Measurements from ENCODE around the gene RAPGEF6.
A peak's percentile ranks its signal among the peaks of the same experiment; 100 is the strongest.
"Not testable (repeated sequence)": the region's sequence is repeated elsewhere in the genome, so short reads cannot be mapped to it uniquely, and the experiment has no call there.

Gene RAPGEF6

DNA sequence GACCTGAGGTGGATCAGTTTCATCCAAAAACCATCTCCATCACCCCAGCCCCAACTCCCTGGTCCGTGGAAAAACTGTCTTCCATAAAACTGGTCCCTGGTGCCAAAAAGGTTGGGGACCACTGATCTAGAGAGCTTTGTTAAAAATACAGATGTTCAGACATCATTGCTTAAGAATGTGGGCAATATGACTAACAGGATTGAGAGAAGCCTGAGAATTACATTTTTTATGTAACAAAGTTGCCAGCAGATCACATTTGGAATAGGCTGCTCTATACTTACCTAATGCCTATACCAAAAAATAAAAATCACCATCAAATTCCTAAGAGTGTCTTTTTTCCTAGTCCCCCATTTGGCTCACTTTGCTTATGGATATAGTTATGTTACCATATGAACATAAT, 143.3 kb downstream of the RAPGEF6 start:
- no peak overlapping the region for H3K4me3 ChIP-seq (ENCODE audit: low read length)
- H3K4me1 ChIP-seq (ENCODE audit: control insufficient read depth, insufficient read depth, low read length): peaks cover 27% of the 10 kb centered on the region
- H3K27me3 ChIP-seq (replicated peaks; ENCODE audit: control insufficient read depth, insufficient read depth, low read length): no peaks in the 10 kb centered on the region
- no peaks in the 10 kb centered on the region for H3K9me3 ChIP-seq (ENCODE audit: control insufficient read depth, low read length)
- H3K9ac ChIP-seq (ENCODE audit: low read length): no peak overlapping the region
- peaks cover 20% of the 10 kb centered on the region for H3K36me3 ChIP-seq (ENCODE audit: control insufficient read depth, insufficient read depth, low read length, severe bottlenecking)
- DNase-seq (ENCODE audit: low read depth): peak; percentile 66

- Histone ChIP-seq H3K9me3 (ENCODE audit: control insufficient read depth, low read length) (no peaks in the 10 kb centered on the region), H3K4me1 (ENCODE audit: control insufficient read depth, insufficient read depth, low read length) (peaks cover 27% of the 10 kb centered on the region), H3K9ac (ENCODE audit: low read length) (peak overlapping the region; percentile 75), H3K4me3 (ENCODE audit: low read length) (peak overlapping the region; percentile 54), H3K27me3 (replicated peaks; ENCODE audit: control insufficient read depth, insufficient read depth, low read length) (no peaks in the 10 kb centered on the region), H3K36me3 (ENCODE audit: control insufficient read depth, insufficient read depth, low read length, severe bottlenecking) (peaks cover 4% of the 10 kb centered on the region)
- peak; percentile 74 for DNase-seq (ENCODE audit: low read depth)
Observed at GRCh38 chr5:131488463-131488862, 146.6 kb downstream of the RAPGEF6 start.

DNA sequence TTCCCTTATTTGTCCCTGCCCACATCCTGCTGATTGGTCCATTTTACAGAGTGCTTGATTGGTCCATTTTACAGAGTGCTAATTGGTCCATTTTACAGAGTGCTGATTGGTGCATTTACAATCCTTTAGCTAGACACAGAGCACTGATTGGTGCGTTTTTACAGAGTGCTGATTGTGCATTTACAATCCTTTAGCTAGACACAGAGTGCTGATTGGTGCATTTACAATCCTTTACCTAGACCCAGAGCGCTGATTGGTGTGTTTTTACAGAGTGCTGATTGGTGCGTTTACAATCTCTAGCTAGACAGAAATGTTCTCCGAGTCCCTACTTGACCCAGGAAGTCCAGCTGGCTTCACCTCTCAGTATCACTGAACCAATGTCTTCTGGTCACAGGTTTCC, 147.7 kb downstream of the RAPGEF6 start:
- not testable (repeated sequence) for H3K4me3 ChIP-seq (ENCODE audit: low read length); H3K27me3 ChIP-seq (replicated peaks; ENCODE audit: control insufficient read depth, insufficient read depth, low read length); DNase-seq (ENCODE audit: low read depth); H3K9me3 ChIP-seq (ENCODE audit: control insufficient read depth, low read length); H3K36me3 ChIP-seq (ENCODE audit: control insufficient read depth, insufficient read depth, low read length, severe bottlenecking); H3K9ac ChIP-seq (ENCODE audit: low read length)
- H3K4me1 ChIP-seq (ENCODE audit: control insufficient read depth, insufficient read depth, low read length): peaks cover 27% of the 10 kb centered on the region

DNA sequence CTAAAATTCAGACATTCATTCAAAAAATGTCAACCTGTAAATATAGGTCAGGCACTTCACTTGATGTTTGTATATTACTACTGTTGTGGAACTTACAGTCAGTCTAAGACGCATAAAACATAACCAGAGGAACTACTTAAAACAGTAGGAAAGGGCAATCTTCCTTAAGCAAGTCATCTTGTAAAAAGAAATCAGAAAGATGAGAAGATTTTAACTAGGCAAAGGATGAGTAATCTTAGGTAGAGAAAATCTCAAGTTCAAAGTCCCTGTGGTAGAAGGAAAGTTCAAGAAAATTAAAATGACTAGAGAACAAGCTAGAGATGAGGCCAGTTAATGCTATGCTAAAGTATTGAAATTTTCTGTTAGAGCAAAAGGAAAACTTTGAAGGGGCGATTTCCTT, 152.4 kb downstream of the RAPGEF6 start:
- Histone ChIP-seq H3K9ac (ENCODE audit: low read length) (no peak overlapping the region), H3K36me3 (ENCODE audit: control insufficient read depth, insufficient read depth, low read length, severe bottlenecking) (peaks cover 23% of the 10 kb centered on the region), H3K27me3 (replicated peaks; ENCODE audit: control insufficient read depth, insufficient read depth, low read length) (no peaks in the 10 kb centered on the region), H3K4me3 (ENCODE audit: low read length) (no peak overlapping the region), H3K4me1 (ENCODE audit: control insufficient read depth, insufficient read depth, low read length) (no peaks in the 10 kb centered on the region), H3K9me3 (ENCODE audit: control insufficient read depth, low read length) (no peaks in the 10 kb centered on the region)
- no peak for DNase-seq (ENCODE audit: low read depth)

GRCh38 chr5:131481569-131481968, 153.5 kb downstream of the RAPGEF6 start:
- no peak overlapping the region for H3K9ac ChIP-seq (ENCODE audit: low read length)
- no peak overlapping the region for H3K4me3 ChIP-seq (ENCODE audit: low read length)
- H3K27me3 ChIP-seq (replicated peaks; ENCODE audit: control insufficient read depth, insufficient read depth, low read length): no peaks in the 10 kb centered on the region
- peak; percentile 47 for DNase-seq (ENCODE audit: low read depth)
- peaks cover 19% of the 10 kb centered on the region for H3K36me3 ChIP-seq (ENCODE audit: control insufficient read depth, insufficient read depth, low read length, severe bottlenecking)
- H3K4me1 ChIP-seq (ENCODE audit: control insufficient read depth, insufficient read depth, low read length): no peaks in the 10 kb centered on the region
- no peaks in the 10 kb centered on the region for H3K9me3 ChIP-seq (ENCODE audit: control insufficient read depth, low read length)

GRCh38 chr5:131475541-131475941, 159.5 kb downstream of the RAPGEF6 start:
- Histone ChIP-seq H3K4me1 (ENCODE audit: control insufficient read depth, insufficient read depth, low read length) (peaks cover 13% of the 10 kb centered on the region), H3K9ac (ENCODE audit: low read length) (peak overlapping the region; percentile 44), H3K27me3 (replicated peaks; ENCODE audit: control insufficient read depth, insufficient read depth, low read length) (no peaks in the 10 kb centered on the region), H3K4me3 (ENCODE audit: low read length) (peak overlapping the region; percentile 47), H3K9me3 (ENCODE audit: control insufficient read depth, low read length) (no peaks in the 10 kb centered on the region), H3K36me3 (ENCODE audit: control insufficient read depth, insufficient read depth, low read length, severe bottlenecking) (peaks cover 27% of the 10 kb centered on the region)
- peak; percentile 76 for DNase-seq (ENCODE audit: low read depth)

DNA sequence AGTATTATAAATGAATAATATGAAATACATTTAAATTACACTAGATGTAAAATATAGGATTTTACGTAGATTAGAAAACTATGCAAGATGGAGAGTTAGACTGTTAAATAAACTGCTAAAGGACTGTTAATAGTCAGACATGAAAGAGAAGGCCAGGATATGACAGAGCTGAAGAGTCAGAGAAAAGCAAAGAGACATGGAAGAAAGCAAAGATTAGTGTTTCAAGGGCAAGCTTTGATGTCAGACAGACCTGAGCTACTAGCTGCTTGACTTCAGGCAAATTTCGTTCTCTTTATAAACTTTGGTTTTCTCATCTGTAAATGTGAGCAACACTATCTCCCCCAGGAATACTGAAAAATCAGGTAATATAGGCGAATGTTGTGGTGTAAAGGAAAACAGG, 161.3 kb downstream of the RAPGEF6 start:
- Histone ChIP-seq H3K9ac (ENCODE audit: low read length) (no peak overlapping the region), H3K4me3 (ENCODE audit: low read length) (no peak overlapping the region), H3K36me3 (ENCODE audit: control insufficient read depth, insufficient read depth, low read length, severe bottlenecking) (peaks cover 21% of the 10 kb centered on the region), H3K27me3 (replicated peaks; ENCODE audit: control insufficient read depth, insufficient read depth, low read length) (no peaks in the 10 kb centered on the region), H3K9me3 (ENCODE audit: control insufficient read depth, low read length) (no peaks in the 10 kb centered on the region), H3K4me1 (ENCODE audit: control insufficient read depth, insufficient read depth, low read length) (peaks cover 13% of the 10 kb centered on the region)
- no peak for DNase-seq (ENCODE audit: low read depth)

DNA sequence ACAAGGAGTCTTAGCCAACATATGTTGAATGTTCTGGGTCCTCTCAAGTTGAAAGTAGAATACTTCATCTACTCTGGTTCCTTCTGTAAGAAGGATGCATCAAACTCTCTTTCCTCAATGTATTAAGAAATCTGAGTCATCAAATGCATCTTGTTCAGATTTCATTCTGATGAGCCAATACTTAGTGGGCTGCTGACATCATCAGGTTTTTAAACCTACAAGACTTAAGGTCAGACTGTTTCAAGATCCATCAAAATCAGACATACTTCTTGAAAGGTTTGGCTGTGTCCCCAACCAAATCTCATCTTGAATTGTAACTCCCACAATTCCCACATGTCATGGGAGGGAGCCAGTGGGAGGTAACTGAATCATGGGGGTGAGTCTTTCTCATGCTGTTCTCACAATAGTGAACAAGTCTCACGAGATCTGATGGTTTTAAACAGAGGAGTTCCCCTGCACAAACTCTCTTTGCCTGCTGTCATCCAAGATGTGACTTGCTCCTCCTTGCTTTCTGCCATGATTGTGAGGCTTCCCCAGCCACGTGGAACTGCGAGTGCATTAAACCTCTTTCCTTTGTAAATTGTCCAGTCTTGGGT, 168.8 kb downstream of the RAPGEF6 start:
- no peaks in the 10 kb centered on the region for H3K9me3 ChIP-seq (ENCODE audit: control insufficient read depth, low read length)
- no peak overlapping the region for H3K4me3 ChIP-seq (ENCODE audit: low read length)
- no peak overlapping the region for H3K9ac ChIP-seq (ENCODE audit: low read length)
- H3K36me3 ChIP-seq (ENCODE audit: control insufficient read depth, insufficient read depth, low read length, severe bottlenecking): peaks cover 36% of the 10 kb centered on the region
- DNase-seq (ENCODE audit: low read depth): peak; percentile 68
- H3K27me3 ChIP-seq (replicated peaks; ENCODE audit: control insufficient read depth, insufficient read depth, low read length): no peaks in the 10 kb centered on the region
- no peaks in the 10 kb centered on the region for H3K4me1 ChIP-seq (ENCODE audit: control insufficient read depth, insufficient read depth, low read length)

DNA sequence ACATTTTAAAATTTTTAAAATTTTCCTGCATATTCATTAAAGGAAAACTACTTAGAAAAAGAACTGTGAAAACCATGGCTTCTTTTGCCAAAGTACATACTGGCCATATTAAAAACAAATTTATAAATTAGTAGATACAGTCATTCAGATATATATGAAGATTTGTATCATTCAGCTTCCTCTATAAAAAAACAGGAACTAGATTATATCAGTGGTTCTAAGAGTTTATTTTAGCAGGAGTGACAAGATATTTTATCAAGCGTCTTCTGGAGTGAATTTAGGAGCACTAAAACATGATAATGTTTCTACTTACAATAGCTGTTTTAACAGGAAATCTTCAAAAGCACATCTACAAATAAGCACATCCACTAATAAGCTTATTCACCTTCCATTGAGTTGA, 171.4 kb downstream of the RAPGEF6 start:
- H3K4me1 ChIP-seq (ENCODE audit: control insufficient read depth, insufficient read depth, low read length): no peaks in the 10 kb centered on the region
- no peak overlapping the region for H3K4me3 ChIP-seq (ENCODE audit: low read length)
- no peaks in the 10 kb centered on the region for H3K27me3 ChIP-seq (replicated peaks; ENCODE audit: control insufficient read depth, insufficient read depth, low read length)
- no peak overlapping the region for H3K9ac ChIP-seq (ENCODE audit: low read length)
- no peaks in the 10 kb centered on the region for H3K9me3 ChIP-seq (ENCODE audit: control insufficient read depth, low read length)
- peaks cover 38% of the 10 kb centered on the region for H3K36me3 ChIP-seq (ENCODE audit: control insufficient read depth, insufficient read depth, low read length, severe bottlenecking)
- DNase-seq (ENCODE audit: low read depth): no peak

- Histone ChIP-seq H3K9ac (ENCODE audit: low read length) (no peak overlapping the region), H3K4me1 (ENCODE audit: control insufficient read depth, insufficient read depth, low read length) (no peaks in the 10 kb centered on the region), H3K27me3 (replicated peaks; ENCODE audit: control insufficient read depth, insufficient read depth, low read length) (no peaks in the 10 kb centered on the region), H3K4me3 (ENCODE audit: low read length) (no peak overlapping the region), H3K36me3 (ENCODE audit: control insufficient read depth, insufficient read depth, low read length, severe bottlenecking) (peaks cover 38% of the 10 kb centered on the region), H3K9me3 (ENCODE audit: control insufficient read depth, low read length) (no peaks in the 10 kb centered on the region)
- DNase-seq (ENCODE audit: low read depth): no peak
Observed at GRCh38 chr5:131462454-131462853, 172.6 kb downstream of the RAPGEF6 start.

- Histone ChIP-seq H3K27me3 (replicated peaks; ENCODE audit: control insufficient read depth, insufficient read depth, low read length) (no peaks in the 10 kb centered on the region), H3K4me1 (ENCODE audit: control insufficient read depth, insufficient read depth, low read length) (no peaks in the 10 kb centered on the region), H3K9ac (ENCODE audit: low read length) (no peak overlapping the region), H3K4me3 (ENCODE audit: low read length) (no peak overlapping the region), H3K36me3 (ENCODE audit: control insufficient read depth, insufficient read depth, low read length, severe bottlenecking) (peaks cover 38% of the 10 kb centered on the region), H3K9me3 (ENCODE audit: control insufficient read depth, low read length) (no peaks in the 10 kb centered on the region)
- DNase-seq (ENCODE audit: low read depth): no peak
Observed at GRCh38 chr5:131461742-131462141, 173.3 kb downstream of the RAPGEF6 start.

Measured in adipocyte (in vitro differentiated cells).